ENCODE data around the gene SV2C. TPM values are rescaled to one million over a fixed set of nuclear protein-coding genes. Genes with fewer than 3 reads are reported as not detected.

Gene SV2C
- total RNA-seq, 2 donors from 2014 or later = 0.04 to 0.15 TPM

DNA sequence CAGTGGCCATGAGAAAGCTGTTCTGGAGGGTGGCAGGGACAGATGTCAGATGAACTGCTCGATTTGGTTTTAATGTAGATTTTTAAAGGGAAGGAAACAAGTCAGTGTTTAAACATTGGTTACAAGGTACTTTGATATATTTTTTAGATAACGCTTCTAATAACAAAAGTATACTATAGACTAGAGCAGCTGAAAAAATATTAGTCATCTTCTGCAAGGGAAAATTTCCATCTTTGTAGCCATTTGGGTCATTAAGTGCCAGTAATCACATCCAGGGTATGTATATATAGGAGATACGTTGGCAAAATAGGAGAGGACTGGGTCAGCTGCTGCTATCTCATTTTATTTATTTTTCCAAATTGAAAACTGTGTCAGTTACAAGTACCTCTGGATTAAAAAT is 69.0 kb downstream of the SV2C start:
- H3K9me3 ChIP-seq = no peaks in the 10 kb centered on the region
- H3K36me3 ChIP-seq = no peaks in the 10 kb centered on the region
- H3K4me1 ChIP-seq = no peaks in the 10 kb centered on the region
- DNase-seq (ENCODE audit: low spot score) = no peak
- H3K27ac ChIP-seq = no peak overlapping the region
- no peaks in the 10 kb centered on the region for H3K27me3 ChIP-seq
- TF ChIP-seq, protein P1, sequence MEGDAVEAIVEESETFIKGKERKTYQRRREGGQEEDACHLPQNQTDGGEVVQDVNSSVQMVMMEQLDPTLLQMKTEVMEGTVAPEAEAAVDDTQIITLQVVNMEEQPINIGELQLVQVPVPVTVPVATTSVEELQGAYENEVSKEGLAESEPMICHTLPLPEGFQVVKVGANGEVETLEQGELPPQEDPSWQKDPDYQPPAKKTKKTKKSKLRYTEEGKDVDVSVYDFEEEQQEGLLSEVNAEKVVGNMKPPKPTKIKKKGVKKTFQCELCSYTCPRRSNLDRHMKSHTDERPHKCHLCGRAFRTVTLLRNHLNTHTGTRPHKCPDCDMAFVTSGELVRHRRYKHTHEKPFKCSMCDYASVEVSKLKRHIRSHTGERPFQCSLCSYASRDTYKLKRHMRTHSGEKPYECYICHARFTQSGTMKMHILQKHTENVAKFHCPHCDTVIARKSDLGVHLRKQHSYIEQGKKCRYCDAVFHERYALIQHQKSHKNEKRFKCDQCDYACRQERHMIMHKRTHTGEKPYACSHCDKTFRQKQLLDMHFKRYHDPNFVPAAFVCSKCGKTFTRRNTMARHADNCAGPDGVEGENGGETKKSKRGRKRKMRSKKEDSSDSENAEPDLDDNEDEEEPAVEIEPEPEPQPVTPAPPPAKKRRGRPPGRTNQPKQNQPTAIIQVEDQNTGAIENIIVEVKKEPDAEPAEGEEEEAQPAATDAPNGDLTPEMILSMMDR (IDR thresholded peaks at IDR 0.05) = no peak
- H3K4me3 ChIP-seq = no peak overlapping the region

DNA sequence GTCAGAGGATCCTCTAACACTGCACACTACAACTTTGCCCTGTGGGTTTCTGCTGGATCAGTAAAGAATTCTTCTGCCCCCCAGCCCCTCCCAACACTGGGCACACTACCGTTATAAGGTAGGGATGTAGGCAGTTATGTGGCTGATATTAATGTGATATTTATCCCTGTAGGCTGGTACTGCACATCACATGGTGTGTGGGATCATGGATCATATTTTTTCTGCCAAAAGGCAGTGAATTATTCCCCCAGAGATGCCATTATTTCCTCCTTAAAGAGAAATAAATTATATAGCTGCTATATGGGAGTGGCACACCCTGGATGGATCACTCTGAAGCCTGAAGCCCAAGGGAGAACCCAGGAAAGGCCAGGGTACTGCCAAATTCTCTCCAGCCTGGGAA is 69.5 kb downstream of the SV2C start:
- no peak for DNase-seq (ENCODE audit: low spot score)
- Histone ChIP-seq H3K36me3 (no peaks in the 10 kb centered on the region), H3K4me3 (no peak overlapping the region), H3K27ac (no peak overlapping the region), H3K27me3 (no peaks in the 10 kb centered on the region), H3K9me3 (no peaks in the 10 kb centered on the region), H3K4me1 (no peaks in the 10 kb centered on the region)
- TF ChIP-seq, protein P1 (IDR thresholded peaks at IDR 0.05) = no peak

DNA sequence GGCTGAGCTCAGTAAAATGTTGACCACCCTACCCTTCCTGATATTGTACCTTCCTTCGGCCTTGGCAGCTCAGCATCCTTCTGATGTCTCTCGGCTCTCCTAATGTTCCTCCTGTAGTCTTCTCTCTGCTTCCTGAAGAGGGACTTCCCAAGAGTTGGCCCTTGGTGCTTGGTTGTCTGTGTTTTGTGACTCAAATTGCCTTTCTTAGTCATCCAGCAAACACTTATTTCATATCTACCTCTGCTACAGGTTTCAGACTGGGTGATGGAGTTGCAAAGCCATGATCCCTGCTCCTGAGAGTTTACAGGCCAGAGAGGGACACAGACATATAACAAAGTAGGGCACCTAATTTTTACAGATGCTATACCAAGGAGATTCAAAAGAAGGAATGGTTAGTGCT is 70.1 kb downstream of the SV2C start:
- DNase-seq (ENCODE audit: low spot score) = no peak
- H3K36me3 ChIP-seq = no peaks in the 10 kb centered on the region
- H3K4me3 ChIP-seq = no peak overlapping the region

DNA sequence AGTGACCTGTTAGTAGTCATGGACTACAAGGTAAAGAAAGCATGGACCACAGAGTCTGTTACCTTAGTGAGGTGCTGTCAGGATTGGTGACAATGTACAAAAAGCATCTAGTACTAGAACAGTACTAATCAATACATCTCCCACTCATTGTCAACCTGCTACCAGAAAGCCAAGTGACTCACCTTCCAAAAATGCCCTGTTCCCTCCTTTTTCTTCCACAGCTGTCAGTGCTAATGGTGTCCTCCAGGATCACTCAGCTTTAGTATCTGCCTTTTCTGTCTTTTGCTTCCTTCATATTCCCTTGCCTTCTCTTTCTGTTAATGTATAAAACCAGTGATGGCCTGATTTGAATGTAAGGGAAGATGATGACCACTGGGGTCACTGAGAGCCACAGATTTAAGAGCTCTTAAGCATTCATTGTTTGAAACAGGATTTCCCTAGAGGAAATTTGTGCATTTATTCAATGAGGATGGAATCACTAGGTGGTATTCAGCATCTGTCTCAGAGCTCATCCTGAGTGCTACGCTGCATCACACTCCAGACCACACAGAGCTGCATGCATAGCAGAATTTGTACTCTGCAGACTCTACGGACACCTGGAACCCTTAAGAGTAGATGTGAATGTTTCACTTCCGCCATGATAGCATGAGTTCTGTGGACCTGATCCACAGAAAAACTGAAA is 71.0 kb downstream of the SV2C start:
- H3K36me3 ChIP-seq = no peaks in the 10 kb centered on the region
- H3K9me3 ChIP-seq = no peaks in the 10 kb centered on the region
- H3K27me3 ChIP-seq = no peaks in the 10 kb centered on the region
- H3K4me3 ChIP-seq = no peak overlapping the region
- DNase-seq (ENCODE audit: low spot score) = no peak
- TF ChIP-seq, protein P1 (IDR thresholded peaks at IDR 0.05) = no peak
- H3K27ac ChIP-seq = no peak overlapping the region
- no peaks in the 10 kb centered on the region for H3K4me1 ChIP-seq

More for the DNA sequence above, 70.1 kb downstream of the SV2C start:
- Histone ChIP-seq H3K27me3 (no peaks in the 10 kb centered on the region), H3K4me1 (no peaks in the 10 kb centered on the region), H3K9me3 (no peaks in the 10 kb centered on the region), H3K27ac (no peak overlapping the region)
- TF ChIP-seq, protein P1 (IDR thresholded peaks at IDR 0.05) = no peak

DNA sequence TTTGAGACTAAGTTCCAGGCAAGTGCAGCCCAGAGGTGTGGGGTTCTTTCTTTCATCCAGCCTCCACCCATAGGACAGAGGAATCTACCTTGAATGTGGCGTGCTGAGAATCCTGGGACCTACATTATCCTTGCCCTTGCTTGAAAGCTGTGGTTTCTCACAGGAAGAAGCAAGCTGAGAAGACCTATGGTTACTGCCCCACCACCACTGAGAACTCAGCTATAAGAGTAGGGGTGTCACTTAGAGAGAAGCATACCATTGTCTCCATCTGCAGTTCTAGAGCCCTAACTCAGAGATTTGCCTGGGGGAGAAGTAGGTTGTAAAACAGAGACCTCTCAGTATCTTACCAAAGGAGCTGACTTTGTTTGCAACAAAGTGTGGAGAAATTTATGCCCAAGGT is 72.4 kb downstream of the SV2C start:
- TF ChIP-seq, protein P1 (IDR thresholded peaks at IDR 0.05) = no peak
- Histone ChIP-seq H3K27me3 (no peaks in the 10 kb centered on the region), H3K4me3 (no peak overlapping the region), H3K9me3 (no peaks in the 10 kb centered on the region), H3K4me1 (no peaks in the 10 kb centered on the region), H3K36me3 (no peaks in the 10 kb centered on the region), H3K27ac (no peak overlapping the region)
- no peak for DNase-seq (ENCODE audit: low spot score)

DNA sequence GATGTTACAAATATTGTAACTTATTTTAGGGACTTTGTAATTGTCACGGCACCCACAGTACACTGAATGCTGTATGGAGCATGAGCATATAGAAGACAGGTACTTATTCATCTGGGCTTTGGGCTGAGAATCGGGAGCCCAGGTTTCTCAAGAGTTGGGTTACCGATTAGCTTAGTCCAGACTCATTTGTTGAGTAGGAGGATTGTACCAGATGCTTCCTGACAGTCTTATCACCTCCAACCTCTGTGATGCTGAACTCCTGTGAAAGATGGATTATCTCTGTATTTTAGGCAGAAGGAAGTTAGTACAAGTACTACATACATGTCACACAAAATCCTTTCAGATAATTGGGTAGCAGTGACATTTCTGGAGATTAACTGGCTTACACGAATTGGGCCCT is 79.2 kb downstream of the SV2C start:
- Histone ChIP-seq H3K36me3 (no peaks in the 10 kb centered on the region), H3K27me3 (no peaks in the 10 kb centered on the region), H3K4me1 (no peaks in the 10 kb centered on the region), H3K27ac (no peak overlapping the region), H3K9me3 (no peaks in the 10 kb centered on the region), H3K4me3 (no peak overlapping the region)
- TF ChIP-seq, protein P1 (IDR thresholded peaks at IDR 0.05) = no peak
- DNase-seq (ENCODE audit: low spot score) = no peak
